Activated CD4-positive, CD25-positive, alpha-beta regulatory T cell treated with anti-CD3 and anti-CD28 coated beads, Interleukin-2, amount 50 U/mL, for 16 hours (primary cell): Measurements from ENCODE around the gene DLST.
A peak's percentile ranks its signal among the peaks of the same experiment; 100 is the strongest.

Experiments
- DNase-seq: peaks from one replicate; pipeline ENCODE4 v3.0.0-alpha.2; 2020; ENCODE audit warnings: low read depth, low spot score

DLST gene

GRCh38 chr14:74940956-74941565 lies 59.3 kb downstream of the DLST start:
- no peak for DNase-seq

GRCh38 chr14:74941676-74942097 lies 60.0 kb downstream of the DLST start:
- DNase-seq, result peak; percentile 34

GRCh38 chr14:74942181-74942580 lies 60.5 kb downstream of the DLST start:
- no peak for DNase-seq

GRCh38 chr14:74942608-74943007 lies 60.9 kb downstream of the DLST start:
- DNase-seq, result no peak

GRCh38 chr14:74945261-74945851 lies 63.6 kb downstream of the DLST start:
- no peak for DNase-seq

- DNase-seq, result peak; percentile 50
These were observed 64.3 kb downstream of the DLST start for GRCh38 chr14:74945852-74946658.

- DNase-seq, result no peak
These were observed 65.1 kb downstream of the DLST start for GRCh38 chr14:74946659-74947281.

GRCh38 chr14:74947353-74948227 lies 65.9 kb downstream of the DLST start:
- DNase-seq, result no peak

GRCh38 chr14:74948228-74949175 lies 66.8 kb downstream of the DLST start:
- no peak for DNase-seq

GRCh38 chr14:74949191-74949601 lies 67.5 kb downstream of the DLST start:
- no peak for DNase-seq

GRCh38 chr14:74949859-74950573 lies 68.3 kb downstream of the DLST start:
- no peak for DNase-seq

- DNase-seq, result no peak
These were observed 69.2 kb downstream of the DLST start for GRCh38 chr14:74950795-74951442.

GRCh38 chr14:74951443-74952179 lies 69.9 kb downstream of the DLST start:
- DNase-seq, result no peak

GRCh38 chr14:74952180-74952665 lies 70.5 kb downstream of the DLST start:
- no peak for DNase-seq

- DNase-seq, result no peak
These were observed 71.2 kb downstream of the DLST start for GRCh38 chr14:74952697-74953484.
